GM10266 (cell line): ENCODE data around the gene ZDHHC8.
A peak's percentile ranks its signal among the peaks of the same experiment; 100 is the strongest.

ENCODE experiments used
- DNase-seq: peaks from one replicate; pipeline ENCODE4 v3.0.0; 2012; ENCODE audit errors: extremely low spot score
- TF ChIP-seq, protein P1 (sequence below): IDR thresholded peaks from 2 replicates; pipeline ENCODE4 v1.5.1; 2012; ENCODE audit warnings: mild to moderate bottlenecking, low read depth; ENCODE audit not compliant: control insufficient read depth, insufficient read depth; ENCODE audit errors: missing control alignments

ZDHHC8 gene

GRCh38 chr22:20116376-20116950, 15.1 kb upstream of the ZDHHC8 start:
- TF ChIP-seq, protein P1, sequence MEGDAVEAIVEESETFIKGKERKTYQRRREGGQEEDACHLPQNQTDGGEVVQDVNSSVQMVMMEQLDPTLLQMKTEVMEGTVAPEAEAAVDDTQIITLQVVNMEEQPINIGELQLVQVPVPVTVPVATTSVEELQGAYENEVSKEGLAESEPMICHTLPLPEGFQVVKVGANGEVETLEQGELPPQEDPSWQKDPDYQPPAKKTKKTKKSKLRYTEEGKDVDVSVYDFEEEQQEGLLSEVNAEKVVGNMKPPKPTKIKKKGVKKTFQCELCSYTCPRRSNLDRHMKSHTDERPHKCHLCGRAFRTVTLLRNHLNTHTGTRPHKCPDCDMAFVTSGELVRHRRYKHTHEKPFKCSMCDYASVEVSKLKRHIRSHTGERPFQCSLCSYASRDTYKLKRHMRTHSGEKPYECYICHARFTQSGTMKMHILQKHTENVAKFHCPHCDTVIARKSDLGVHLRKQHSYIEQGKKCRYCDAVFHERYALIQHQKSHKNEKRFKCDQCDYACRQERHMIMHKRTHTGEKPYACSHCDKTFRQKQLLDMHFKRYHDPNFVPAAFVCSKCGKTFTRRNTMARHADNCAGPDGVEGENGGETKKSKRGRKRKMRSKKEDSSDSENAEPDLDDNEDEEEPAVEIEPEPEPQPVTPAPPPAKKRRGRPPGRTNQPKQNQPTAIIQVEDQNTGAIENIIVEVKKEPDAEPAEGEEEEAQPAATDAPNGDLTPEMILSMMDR = no peak
- DNase-seq = no peak

- TF ChIP-seq, protein P1 = peak; percentile 16
- DNase-seq = peak; percentile 100
Measured at GRCh38 chr22:20116951-20117632, 14.5 kb upstream of the ZDHHC8 start, which contains the start of gene TRMT2A. Gene TRMT2A (minus strand): TSS chr22:20117226. CDS start chr22:20116906, 320 bp downstream.

- DNase-seq = peak; percentile 78
- TF ChIP-seq, protein P1 = no peak
Measured at GRCh38 chr22:20117633-20118299, 13.8 kb upstream of the ZDHHC8 start.

DNA sequence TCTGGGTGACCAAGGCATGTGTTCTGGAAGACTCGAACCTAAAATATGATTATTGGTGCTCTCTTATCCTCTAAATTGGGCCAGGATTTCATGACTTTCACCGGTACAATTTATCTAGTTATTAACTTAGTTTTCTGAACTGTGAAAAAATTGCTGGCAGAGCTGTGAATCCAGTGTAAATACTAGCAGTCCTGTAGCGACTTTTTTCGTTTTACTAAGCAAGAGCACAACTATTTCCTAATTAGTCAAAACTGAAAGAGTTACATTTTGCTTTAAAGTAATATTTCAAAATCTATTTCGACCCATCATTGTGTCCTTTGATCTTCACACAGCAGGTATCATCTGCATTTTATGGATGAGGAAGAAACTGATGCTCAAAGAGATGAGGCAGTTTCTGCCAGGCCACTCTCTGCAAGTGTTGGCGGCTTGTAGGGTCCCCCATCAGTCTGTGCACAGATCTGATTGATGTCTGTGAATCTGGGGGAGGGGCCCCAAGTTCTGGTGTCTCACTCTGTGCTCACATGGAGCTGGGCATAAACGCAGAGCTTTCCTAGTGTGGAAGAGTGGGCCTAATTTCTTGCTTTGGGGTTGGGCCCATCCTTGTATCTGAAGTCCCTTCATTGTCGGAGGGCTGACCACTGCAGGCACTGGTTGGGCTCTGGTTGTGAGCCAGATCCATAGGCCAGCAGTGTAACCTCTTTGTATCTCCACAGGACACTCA, 13.1 kb upstream of the ZDHHC8 start:
- no peak for DNase-seq
- TF ChIP-seq, protein P1 = no peak

DNA sequence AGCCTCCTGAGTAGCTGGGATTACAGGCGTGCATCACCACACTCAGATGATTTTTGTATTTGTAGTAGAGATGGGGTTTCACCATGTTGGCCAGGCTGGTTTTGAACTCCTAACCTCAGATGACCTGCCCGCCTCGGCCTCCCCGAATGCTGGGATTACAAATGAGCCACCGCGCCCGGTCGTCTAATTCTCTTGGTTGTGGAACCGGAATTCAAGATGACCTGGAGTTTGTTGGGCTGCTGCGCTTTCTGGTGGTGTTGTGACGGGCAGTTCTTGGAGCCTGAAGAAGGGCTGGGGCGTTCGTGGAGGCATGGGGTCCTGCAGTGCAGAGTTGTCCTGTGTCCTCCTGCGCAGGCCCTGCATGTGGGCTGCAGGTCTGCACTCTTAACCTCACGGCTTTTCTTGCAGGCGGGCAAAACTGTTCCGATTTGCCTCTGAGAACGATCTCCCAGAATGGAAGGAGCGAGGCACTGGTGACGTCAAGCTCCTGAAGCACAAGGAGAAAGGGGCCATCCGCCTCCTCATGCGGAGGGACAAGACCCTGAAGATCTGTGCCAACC, 9.7 kb upstream of the ZDHHC8 start:
- TF ChIP-seq, protein P1 = no peak
- DNase-seq = no peak

DNA sequence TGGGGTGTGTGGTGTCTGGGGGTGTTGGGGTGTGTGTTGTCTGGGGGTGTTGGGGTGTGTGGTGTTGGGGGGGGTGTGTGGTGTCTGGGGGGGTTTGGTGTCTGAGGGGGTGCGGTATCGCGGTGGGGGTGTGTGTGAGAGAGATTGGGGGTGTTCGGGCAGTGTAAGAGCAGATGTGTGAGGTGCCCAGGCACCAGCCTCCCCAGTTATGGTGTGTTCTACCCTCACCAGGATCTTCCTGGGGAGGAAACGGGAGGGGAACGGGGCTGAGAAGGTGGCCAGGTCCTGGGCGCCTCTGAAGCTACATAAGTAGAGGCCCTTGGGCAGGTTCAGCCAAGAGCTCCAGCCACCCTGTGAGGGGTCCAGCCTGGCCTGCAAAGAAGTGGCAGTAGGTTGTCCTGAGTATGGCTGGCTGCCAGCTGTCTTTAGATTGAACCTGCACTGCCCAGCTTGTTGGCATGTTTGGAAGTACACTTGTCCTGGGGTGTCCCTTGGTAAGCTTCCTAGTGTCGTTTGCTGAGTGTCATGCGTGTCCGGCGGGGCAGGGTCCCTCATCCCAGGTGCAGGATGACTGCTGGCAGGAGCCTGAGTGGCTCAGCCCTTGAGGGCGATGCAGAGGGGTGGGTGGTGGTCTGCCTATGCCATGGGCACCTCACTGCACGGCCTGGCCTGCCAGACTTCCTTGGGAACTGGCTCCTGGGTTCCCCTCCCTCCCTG, 8.1 kb upstream of the ZDHHC8 start:
- no peak for DNase-seq

More for the DNA sequence above, 8.1 kb upstream of the ZDHHC8 start:
- TF ChIP-seq, protein P1 = no peak
